HG03108 (cell line): ENCODE results near the gene INTS13.
"Not testable (repeated sequence)": the region's sequence is repeated elsewhere in the genome, so short reads cannot be mapped to it uniquely, and the experiment has no call there.

Source experiments
- ATAC-seq: cut with Tn5 transposase; IDR thresholded peaks from one replicate; pipeline ENCODE4 v1.9.1; 2021; ENCODE audit warnings: moderate library complexity; ENCODE audit not compliant: unreplicated experiment

The INTS13 gene, protein sequence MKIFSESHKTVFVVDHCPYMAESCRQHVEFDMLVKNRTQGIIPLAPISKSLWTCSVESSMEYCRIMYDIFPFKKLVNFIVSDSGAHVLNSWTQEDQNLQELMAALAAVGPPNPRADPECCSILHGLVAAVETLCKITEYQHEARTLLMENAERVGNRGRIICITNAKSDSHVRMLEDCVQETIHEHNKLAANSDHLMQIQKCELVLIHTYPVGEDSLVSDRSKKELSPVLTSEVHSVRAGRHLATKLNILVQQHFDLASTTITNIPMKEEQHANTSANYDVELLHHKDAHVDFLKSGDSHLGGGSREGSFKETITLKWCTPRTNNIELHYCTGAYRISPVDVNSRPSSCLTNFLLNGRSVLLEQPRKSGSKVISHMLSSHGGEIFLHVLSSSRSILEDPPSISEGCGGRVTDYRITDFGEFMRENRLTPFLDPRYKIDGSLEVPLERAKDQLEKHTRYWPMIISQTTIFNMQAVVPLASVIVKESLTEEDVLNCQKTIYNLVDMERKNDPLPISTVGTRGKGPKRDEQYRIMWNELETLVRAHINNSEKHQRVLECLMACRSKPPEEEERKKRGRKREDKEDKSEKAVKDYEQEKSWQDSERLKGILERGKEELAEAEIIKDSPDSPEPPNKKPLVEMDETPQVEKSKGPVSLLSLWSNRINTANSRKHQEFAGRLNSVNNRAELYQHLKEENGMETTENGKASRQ

DNA sequence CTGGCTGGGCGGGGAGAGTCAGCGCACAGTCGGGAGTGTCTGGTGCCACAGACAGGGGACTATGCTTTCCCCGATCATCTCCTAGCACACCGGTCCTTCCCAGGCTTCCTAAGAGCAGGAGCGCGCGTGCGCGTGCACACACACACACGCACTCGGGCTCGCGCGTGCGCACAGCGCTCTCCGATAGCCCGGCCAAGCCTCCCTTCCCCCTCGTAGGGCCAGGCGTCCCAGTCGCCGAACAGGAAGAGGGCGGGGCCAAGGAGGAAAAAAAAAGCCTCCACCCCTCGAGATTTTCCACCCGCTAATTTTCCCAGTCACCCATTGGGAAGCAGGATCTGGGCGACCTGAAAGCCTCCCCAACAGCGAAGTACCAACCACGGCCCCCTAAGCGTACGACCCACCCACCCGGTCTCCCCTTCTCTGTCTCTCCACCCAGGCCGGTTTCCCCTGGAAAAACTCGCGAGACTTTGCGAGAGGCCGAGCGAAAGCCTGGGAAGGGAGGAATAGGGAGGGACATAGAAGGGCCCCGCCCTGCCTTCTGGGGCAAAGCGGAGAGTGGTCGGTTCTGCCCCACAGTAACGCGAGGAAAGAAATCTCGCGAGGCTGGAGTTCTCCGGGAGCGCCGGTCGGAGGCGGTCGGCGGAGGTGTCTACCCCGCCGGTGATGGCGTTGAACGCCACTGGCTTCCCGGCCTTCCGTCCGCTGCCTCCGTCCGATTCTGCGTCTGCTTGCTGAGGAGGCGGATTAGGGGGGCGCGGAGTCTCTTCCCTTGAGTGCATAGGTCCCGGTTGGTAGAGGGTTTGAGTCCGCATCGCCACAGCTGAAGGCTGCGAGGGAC lies at the start of gene INTS13, which contains the start of gene FGFR1OP2:
INTS13 (minus strand) TSS at position 119 of the 838 bp plus-strand sequence. CDS start 1,178 bp downstream, outside the sequence.
FGFR1OP2 (plus strand) TSS at position 608 of the 838 bp plus-strand sequence. CDS start 15,689 bp downstream, outside the sequence.
- peak; percentile 82 for ATAC-seq

DNA sequence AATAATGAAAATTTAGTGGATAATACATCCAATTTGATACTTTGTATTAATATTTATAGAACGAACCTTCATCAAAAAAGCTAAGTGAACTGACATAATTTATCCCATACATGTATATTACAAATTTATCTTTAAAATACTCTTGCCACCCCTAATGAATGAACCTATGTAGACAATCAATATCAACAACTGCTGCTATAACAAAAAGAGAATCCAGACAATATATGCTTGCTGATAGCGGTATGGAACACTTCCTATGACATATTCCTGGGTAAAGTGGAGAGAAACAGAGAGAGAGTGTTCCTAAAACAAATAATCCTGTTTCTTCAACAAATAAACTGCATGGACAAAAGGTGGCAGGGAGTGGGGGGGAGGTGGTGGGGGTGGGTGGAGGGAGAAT lies 45.1 kb upstream of the INTS13 start:
- ATAC-seq = no peak

DNA sequence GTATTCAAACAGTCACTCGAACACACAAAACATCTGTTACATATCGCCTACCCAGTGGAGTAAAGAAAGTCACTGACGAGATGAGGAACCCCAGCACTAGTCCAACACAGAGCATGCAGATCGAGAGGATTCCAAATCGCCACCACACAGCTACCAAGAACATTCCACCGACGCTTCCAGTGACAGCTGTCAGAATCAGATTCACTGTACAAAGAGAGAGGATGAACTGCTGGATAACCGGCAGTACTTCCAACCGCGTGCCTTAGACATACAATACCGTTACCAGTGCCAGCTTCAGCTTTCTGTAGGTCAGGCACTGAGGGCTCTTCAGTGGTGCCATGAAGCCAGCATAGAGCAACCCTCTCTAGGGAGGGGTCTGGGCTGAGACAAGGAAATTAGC lies 42.0 kb upstream of the INTS13 start:
- no peak for ATAC-seq

DNA sequence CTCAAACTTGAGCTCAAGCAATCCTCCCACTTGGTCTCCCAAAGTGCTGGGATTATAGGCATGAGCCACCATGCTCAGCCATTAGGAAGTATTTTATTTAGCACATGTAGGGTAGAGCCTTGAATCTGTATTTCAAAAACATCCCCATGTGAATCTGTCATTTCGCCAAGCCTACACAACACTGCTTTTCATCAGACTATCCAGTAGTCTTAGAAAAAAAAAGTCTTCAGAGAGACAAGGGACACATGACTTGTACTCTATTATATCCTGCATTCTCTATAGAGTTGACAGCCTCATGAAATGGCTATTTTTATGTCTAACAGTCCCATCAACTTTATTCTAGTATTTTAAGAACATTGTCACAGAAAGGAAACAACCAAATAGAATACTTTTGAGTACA lies 41.0 kb upstream of the INTS13 start:
- no peak for ATAC-seq

DNA sequence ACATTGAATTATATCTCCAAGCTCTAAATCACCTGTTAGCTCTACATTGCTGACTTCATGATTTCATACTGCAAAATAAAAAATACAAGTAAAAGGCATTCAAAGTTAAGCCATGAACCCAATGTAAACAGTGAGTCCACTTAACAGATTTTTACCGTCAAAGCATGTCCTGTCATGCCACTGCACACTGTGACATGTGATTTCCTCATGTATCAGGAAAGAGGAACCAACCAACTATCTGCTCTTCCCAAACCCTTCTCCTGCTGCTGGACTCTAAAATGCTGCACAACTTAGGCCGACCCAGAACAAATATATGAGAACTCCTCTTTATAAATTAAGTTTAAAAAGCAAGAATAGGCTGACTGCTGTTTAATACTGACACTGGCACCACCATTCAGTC lies 38.9 kb upstream of the INTS13 start:
- no peak for ATAC-seq

DNA sequence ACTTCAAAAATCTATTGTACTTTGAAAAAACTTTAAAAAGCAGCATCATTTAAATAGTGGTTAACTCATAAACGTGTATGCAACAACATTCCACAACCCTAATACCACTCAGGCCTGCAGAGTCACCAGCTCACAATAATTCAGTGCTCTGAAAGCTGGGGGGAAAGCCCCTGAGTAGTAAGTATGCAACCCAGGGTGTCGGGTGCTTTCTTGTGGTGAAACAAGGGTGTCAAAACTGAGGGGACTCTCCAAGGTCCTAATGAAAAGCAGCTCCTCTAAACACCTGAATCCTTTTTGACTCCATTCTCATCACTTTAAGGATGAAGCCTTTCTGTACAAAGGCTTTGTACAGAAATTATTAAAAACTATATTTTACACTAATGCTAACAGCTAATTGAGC lies 34.2 kb upstream of the INTS13 start:
- peak; percentile 97 for ATAC-seq

DNA sequence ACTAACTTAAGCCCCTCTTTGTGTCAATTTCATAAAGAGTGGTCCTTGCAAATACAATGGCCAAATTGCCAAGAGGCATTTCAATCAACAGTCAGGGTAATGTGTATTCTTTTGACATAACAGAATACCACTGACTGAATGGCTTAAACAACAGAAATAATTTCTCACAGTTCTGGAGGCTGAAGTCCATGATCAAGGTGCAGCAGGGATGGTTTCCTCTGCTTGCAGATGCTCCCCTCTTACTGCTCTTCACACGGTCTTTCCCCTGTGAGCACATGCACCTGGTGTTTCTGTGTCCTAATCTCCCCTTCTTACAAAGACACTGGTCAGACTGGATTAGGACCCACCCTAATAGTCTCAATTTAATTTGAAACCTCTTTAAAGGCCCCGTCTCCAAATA lies 32.4 kb upstream of the INTS13 start:
- no peak for ATAC-seq

DNA sequence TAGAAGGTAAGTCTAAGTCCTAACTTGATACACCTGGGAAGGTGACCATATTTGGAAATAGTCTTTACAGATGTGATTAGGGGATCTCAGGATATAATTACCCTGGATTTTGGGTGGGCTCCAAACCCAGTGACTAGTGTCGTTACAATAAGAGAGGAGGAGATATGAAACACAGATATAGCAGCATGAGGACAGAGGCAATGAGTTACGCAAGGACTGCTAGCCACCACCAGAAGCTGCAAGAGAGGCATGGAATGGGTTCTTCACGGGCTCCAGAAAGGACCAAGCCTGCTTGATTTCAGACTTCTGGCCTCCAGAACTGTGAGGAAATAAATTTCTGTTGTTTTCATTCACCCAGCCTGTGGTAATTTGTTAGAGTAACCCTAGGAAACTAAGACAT lies 29.1 kb upstream of the INTS13 start:
- ATAC-seq = no peak

DNA sequence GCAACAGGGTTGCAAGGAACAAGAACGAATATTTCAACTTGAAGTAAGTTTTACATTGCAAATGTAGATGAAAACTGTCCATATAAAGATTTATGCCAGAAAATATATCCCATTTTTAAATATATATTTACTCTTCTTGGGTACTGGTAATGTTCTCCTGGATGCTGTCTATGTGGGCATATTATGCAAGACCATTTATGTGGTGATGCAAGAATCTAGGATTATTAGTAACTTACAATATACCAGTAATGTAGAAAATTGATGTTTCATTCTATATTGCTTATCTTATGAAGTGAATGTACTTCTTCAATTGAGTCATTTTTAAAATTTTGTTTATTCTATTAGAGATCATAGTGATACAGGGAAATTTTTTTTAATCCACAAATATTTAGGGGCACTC lies 25.6 kb upstream of the INTS13 start:
- no peak for ATAC-seq

DNA sequence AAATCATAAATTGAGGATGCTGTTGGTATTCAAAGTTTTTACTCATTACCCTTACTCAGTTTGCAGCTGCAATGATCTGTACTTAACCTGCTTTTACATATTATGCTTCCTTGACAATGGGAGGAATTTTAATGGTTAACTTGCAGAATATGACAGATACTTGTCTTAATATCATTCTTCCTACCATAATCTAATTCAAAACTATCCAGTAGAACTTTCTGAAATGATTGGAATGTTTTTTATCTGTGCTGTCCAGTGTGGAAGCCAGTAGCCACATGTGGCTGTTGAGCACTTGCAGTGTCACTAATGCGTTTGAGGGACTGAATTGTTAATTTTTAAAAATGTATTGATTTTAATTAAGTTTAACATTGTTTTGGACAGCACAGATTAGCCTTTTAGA lies 24.0 kb upstream of the INTS13 start:
- ATAC-seq = no peak

DNA sequence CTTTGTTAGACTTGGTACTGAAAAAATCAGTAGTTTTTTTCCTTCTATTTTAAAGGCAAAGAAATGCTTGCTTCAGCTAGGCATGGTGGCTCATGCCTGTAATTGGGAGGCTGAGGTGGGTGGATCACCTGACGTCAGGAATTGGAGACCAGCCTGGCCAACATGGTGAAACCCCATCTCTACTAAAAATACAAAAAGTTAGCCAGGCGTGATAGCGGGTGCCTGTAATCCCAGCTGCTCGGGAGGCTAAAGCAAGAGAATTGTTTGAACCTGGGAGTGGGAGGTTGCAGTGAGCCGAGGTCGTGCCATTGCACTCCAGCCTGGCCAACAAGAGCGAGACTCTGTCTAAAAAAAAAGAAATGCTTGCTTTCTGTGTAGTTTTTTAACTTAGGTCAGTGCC lies 23.6 kb upstream of the INTS13 start:
- not testable (repeated sequence) for ATAC-seq

DNA sequence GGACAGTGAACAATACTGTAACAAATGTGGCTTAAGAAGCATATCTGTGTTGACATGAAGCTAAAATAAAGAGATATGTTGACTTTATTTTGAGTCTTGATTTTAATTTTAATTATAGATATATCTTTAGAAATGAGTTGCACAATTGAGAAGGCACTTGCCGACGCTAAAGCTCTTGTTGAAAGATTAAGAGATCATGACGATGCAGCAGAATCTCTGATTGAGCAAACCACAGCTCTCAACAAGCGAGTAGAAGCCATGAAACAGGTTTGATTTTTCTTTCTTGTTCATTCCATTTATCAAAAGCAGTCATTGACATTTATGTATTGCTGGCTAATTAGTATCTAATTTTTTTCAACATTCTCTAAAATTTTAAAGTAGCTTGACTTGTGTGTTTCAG lies 16.2 kb upstream of the INTS13 start:
- no peak for ATAC-seq

DNA sequence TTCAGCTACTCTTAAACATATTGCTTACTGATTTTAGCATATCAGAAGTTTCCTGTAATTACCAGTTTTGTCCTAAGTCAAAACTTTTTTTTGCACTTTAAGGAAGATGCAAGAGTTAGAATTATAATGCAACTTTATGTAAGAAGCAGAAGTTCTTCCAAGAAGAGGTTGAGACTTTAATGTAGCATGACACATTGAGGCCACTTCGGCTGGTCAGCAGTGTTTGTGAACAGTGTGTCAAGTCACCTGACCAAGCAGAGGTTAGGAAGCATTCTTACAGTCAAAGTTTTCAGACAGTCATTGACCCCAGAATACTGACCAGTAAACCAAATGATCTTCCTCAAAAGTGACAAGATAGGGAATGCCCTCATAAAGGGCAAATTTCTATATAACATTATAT lies 15.7 kb upstream of the INTS13 start:
- ATAC-seq = no peak

DNA sequence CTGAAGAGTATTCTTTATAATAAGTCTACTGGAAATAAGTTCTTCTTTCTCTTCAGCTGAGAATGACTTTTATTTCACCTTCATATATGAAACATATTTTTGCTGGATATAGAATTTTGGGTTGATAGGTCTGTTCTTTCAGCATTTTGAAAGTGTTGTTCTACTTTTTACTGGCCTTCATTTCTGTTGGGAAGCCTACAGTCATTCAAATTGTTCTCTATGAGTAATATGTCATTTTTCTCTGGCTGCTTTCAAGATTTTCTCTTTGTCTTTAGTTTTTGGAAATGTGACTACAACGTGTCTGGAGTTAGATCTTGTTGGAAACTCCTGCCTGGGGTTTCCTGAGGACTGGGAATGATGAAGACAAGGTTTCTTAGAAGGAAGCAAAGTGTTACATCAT lies 10.5 kb upstream of the INTS13 start:
- no peak for ATAC-seq

DNA sequence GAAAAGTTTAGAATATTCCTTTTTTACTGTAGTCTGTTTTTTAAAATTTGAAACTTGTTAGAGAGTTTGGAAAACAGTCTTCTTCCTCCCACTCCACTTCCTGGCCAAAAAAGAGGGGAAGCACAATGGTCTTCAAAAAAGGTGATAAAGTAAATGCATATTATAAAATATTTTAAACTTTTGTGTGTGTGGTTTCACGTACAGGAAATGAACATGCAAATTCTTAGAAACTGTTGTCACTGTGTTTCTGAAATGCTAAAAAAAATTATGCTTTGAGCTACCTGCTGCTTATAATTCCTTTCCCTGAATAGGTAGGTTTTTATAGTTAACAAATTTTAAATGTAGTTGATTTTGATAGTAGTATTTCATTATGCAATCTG lies 3.4 kb upstream of the INTS13 start:
- no peak for ATAC-seq

DNA sequence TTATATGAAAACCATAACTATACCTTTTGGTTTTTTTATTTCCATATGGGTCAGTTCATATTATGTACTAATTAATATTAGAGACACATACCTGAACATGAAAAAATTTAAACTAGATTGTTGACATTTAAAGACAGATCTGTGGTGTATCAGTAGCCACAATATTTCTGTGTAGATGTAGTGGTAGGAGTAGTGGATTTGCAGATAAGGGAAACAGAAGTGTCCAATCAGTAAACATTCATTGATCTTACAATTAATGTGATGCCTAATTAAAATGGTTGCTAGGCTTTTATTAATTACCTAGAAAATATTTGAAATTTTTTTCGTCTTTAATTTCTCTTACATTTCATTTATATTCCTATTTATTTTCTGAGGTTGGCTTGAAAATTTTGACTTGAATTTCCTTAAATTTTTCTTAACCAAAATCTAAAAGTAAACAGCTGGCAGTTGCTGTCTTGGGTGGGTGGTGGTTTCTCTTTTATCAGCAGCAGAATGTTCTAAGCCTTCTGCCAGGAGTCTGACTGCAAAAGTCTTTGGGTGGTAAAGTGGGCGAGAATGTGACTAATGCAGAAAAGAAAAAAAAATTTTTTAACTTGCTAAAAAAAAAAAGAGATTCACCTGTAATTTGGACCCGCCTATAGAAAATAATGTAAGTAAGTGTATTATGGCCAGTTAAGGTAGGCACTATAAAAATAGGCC lies 2.9 kb upstream of the INTS13 start:
- no peak for ATAC-seq

DNA sequence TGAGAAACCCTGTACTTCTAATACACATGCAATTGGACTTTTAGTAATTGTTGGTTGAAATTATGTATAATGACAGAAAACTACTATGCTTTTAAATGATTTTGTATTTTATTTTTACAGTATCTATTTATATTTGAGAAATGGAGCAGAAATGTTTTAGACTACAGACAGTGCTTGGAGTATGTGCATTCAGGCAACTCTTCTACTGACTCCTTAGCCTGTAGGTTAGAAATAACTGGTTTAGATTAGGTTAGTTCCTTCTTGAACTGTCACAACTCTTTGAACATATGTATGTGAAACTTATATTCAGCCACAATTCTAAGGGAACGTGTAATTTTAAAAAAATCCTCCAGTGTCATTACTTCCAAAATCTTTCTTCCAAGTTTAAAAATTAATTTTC lies 2.2 kb upstream of the INTS13 start:
- no peak for ATAC-seq

DNA sequence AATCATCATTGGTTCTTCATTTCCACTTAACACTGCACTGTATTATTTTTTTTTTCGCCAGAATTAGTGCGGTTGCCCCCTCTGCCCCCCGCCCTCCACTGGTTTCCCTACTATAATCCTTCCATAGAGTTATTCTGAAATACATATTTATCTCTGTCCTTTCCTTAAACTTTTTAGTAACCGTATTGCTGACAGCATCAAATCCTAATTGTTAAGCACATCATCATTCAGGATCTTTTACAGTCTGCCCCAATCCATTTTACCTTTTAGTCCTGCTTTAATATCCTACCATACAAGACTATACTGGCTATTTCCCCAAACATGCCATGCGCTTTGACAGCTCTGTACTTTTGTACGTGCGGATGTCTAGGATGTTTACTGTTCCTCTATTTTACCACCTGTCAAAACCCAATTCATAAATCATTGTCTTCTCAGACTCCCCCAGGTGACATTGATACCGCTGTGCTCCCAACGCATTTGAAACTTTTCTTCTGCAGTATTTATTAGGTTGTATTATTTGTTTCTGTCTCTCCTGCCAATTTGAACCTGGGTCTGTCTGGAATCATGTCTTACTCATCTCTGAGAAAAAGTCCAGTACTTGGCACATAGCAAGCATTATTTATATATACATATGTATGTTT lies 1.5 kb upstream of the INTS13 start:
- peak; percentile 22 for ATAC-seq

DNA sequence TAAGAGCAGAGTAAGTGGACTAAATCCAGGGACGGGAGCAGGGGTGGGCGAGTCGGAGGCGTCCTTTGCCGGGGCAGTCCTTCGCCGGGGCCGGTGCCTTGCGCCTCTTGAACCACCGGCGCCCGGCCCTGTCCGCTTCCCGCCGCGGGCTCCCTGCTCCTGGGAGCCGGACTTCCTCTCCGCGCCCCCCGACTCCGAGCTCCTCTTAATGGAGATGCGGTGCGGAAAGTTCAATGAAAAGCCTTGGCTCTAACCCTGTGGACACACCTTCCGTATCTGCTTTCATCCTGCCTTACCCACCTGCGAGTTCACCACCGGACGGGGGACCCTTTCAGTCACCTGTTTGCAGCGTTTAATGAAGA lies 901 bp upstream of the INTS13 start:
- ATAC-seq = peak; percentile 3

DNA sequence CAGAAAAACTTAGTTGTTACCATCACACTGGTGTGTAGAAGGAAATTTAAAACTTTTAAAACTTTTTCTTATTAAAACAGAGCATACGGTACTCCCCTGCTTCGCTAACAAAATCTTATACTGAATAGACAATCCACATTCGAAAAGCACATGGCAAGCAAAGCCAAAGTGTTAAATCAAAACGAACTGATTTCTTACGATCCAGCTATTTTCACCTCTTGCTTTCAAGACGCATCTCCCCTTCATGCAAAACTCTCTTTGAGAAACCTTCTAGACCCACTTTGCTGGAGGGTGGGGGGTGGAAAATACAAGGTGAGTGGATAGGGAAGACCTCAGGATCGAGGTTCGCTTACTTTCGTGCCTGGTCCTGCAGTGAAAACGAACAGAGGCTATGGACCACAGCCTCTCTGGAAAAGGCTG lies 328 bp downstream of the INTS13 start:
- ATAC-seq = no peak
